NCI-H2196 (cell line): ENCODE results near the gene SLC6A3.

Experiments
- DNase-seq: peaks from one replicate; lab custom pipeline; 2025; ENCODE audit not compliant: unreplicated experiment; lab: John Stamatoyannopoulos, UW

The SLC6A3 gene

DNA sequence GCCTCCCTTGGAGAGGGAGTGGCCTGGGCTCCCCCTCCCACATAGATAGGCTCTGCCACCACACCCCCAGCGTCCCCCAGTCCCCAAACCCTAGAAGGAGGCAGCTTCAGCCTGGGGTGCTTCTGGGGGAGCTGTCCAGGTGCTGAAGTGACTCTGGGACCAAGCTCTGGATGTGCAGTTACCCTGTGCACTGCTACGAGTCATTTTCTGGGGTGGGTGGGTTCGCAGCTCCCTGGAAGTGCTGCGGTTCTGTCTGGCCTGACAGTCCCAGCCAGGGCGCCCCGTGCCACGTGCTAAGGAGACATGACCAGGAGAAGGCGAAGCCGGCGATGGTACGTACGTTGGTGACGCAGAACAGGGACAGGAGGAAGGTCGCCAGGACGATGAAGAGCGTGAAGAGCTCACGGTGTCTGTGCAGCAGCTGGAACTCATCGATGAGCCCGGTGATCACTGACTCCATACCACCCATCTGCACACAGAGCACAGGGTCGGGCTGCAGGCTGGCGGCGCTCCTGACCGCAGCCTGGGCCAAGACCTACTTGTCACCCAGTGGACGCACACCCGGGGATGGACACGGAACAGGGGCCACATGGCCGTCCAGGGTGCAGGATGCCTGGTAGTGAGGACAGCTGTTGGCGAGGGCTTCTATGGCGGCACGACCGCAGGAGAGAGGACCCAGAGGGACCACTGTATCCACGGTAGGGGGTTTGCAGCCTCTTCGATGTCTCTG, 35.7 kb downstream of the SLC6A3 start:
- DNase-seq: no peak

DNA sequence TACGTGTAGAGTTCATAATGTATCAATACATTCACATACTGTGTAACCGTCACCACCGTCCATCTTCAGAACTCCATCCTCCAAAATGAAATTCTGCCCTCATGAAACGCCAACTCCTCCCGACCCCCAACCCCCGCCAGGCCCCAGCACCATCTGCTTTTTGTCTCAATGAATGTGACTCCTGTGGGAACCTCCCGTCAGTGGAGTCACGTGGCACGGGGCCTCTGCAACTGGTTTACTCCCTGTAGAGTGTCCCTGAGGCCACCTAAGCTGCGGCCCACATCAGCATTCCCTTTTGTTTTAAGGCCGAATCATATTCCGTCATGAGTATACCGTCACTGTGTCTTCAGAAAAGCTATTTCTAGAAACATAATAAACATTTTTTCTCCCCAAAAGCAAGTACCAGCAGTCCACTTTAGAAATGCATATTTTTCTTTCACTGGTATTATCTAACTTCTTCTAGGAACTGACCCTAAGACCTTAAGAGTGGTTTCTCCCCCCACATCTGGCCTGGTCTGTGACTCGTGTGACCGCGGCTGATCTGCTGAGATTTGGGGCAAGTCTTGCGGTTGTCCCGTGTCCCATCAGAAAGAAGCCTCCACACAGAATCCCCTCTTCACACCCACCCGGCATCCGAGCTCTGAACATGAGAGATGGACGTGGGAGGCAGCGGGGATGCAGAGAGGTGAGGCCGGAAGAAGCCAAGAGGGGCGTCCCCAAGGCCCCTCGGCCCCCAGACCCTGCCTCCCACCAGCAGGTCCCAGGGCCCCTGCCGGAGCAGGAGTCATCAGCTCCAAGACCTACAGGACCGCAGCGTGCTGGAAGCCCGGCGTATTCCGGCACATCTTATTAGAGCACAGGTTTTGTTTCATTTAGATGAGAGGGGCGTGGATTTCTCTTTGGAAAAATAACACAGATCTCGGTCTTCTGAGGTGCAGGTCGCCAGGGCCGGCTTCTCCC, 38.3 kb downstream of the SLC6A3 start:
- no peak for DNase-seq

GRCh38 chr5:1405539-1406530, 39.4 kb downstream of the SLC6A3 start:
- no peak for DNase-seq

- DNase-seq: no peak
These were observed 40.1 kb downstream of the SLC6A3 start for GRCh38 chr5:1405121-1405520.

- no peak for DNase-seq
These were observed 41.2 kb downstream of the SLC6A3 start for GRCh38 chr5:1404062-1404461.

- no peak for DNase-seq
These were observed 42.5 kb downstream of the SLC6A3 start for GRCh38 chr5:1402611-1403255.

DNA sequence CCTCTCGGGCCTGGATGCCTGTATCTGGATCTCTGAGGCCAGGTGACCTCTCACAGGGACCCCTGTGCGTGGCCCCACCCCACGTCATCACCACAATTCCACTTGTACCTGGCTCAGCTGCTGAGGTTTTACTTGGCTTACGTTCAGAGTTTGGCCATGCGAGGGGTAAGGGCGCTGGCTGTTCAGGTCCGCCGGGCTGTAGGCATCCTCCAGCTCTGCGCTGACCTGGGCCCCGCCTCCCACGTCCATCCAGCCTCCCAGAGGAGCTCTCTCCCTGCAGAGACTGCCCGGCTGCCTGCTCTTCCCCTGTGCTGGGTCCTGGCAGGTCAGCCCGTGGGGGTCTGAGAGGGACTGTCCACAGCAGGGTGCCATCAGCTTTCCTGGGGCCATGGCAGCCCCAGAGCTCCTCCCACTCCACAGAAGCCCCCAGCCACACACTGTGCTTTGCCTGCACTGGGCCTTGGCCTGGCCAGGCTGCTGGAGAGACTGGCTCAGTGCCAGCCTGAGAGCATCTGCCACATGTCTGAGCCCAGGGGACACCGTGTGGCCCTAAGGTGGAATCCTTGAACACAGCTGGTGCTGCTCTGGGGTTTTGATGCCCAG, 43.6 kb downstream of the SLC6A3 start:
- peak; percentile 39 for DNase-seq

DNA sequence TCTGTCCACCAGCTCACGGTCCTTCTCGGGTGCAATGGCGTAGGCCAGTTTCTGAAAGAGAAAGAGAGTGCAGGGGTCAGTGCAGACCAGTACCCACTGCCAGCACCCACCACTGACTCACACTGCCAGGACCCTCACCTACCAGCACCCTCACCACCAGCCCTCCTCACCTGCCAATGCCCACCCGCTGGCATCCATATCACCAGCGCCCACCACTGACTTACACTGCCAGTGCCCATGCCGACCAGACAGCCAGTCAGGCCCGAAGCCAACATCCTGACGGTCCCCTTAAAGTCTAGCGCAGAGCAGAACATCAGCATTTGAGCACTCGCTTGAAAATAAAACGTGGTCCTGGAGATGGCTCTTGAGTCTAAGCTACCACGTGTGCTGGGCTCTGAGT, 44.3 kb downstream of the SLC6A3 start:
- no peak for DNase-seq

GRCh38 chr5:1400211-1400855, 44.9 kb downstream of the SLC6A3 start:
- DNase-seq: no peak

DNA sequence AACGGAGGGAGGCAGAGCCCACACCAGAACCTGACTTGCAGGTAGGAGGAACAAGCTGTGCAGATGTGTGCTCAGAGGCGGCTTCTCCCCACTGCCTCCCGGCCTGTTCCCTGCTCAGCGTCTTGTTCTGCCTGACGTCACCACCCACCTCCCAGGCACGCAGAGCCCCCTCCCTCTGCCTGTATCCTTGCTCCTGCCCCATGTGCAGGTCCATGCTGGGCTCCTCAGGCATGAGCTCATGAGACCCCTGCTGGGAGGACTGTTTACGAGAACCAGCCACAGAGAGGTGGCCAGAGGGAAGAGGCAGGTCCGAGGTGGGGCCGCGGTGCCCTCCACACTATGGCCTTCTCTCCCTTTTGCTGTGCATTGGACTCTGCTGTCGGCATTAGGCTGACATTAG, 45.5 kb downstream of the SLC6A3 start:
- DNase-seq: no peak

GRCh38 chr5:1396293-1396816, 48.9 kb downstream of the SLC6A3 start:
- no peak for DNase-seq

- no peak for DNase-seq
These were observed 50.1 kb downstream of the SLC6A3 start for GRCh38 chr5:1394881-1395860.

- DNase-seq: no peak
These were observed 51.4 kb downstream of the SLC6A3 start for GRCh38 chr5:1393571-1394501.

DNA sequence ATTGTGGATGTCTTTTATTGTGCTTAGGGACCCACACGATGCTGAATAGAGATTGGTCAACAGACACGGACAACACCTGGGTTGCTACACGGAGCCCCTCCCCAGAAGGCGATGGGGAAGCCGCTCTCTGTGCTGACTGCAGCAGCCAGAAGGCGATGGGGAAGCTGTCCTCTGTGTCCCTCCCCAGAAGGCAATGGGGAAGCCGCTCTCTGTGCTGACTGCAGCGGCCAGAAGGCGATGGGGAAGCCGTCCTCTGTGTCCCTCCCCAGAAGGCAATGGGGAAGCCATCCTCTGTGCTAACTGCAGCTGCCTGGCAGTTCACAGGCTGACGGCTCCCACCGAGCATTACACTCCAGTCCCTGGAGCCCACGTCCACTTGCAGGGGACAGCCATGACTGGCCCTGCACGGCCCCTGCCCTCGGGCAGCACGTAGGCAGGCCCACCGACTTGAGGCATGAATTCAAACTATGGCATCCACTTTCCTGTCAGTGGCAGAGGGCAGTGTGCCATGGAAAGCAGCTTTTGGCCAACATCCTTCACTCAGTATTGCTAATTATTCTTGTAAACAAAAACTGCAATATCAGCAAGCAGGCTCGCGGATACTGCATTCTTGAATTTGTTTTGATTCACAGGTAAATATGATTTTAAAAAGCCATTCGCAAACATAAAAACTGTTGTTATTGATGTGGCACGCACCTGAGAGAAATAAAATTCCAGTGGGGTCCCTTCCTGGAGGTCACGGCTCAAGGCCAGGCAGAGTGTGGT, 52.3 kb downstream of the SLC6A3 start:
- DNase-seq: no peak

- DNase-seq: no peak
These were observed 53.0 kb downstream of the SLC6A3 start for GRCh38 chr5:1392261-1392660.

- no peak for DNase-seq
These were observed 53.5 kb downstream of the SLC6A3 start for GRCh38 chr5:1391691-1392090.
